ENCODE measurements around the gene PLEKHG4.

PLEKHG4 gene

DNA sequence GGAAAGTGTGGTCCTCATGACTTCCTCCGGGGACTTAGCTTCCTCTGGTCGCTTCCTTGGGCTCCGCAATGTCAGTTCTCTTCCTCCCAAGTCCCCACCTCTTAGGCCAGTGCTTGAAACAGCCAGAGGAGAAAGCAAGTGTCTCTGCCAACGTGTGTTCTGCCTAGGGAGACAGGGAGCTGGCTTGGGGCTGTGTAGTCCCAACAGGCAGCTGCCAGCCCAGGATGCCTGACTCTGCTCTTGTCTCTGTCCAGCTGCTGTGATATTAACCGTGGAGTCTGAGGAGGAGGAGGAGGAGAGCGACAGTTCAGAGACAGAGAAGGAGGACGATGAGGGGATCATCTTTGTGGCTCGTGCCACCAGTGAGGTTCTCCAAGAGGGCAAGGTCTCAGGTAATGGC is 13.5 kb upstream of the PLEKHG4 start:
- no peak for DNase-seq (ENCODE audit: low read depth)
- H3K4me3 ChIP-seq (ENCODE audit: low read depth, low read length): no peak overlapping the region
- TF ChIP-seq, protein P1, sequence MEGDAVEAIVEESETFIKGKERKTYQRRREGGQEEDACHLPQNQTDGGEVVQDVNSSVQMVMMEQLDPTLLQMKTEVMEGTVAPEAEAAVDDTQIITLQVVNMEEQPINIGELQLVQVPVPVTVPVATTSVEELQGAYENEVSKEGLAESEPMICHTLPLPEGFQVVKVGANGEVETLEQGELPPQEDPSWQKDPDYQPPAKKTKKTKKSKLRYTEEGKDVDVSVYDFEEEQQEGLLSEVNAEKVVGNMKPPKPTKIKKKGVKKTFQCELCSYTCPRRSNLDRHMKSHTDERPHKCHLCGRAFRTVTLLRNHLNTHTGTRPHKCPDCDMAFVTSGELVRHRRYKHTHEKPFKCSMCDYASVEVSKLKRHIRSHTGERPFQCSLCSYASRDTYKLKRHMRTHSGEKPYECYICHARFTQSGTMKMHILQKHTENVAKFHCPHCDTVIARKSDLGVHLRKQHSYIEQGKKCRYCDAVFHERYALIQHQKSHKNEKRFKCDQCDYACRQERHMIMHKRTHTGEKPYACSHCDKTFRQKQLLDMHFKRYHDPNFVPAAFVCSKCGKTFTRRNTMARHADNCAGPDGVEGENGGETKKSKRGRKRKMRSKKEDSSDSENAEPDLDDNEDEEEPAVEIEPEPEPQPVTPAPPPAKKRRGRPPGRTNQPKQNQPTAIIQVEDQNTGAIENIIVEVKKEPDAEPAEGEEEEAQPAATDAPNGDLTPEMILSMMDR (IDR thresholded peaks at IDR 0.05; ENCODE audit: control insufficient read depth, extremely low read depth, insufficient read depth): no peak

- no peak overlapping the region for H3K4me3 ChIP-seq (ENCODE audit: low read depth, low read length)
- TF ChIP-seq, protein P1 (IDR thresholded peaks at IDR 0.05; ENCODE audit: control insufficient read depth, extremely low read depth, insufficient read depth): no peak
- DNase-seq (ENCODE audit: low read depth): no peak
Measured at GRCh38 chr16:67268136-67268579, 11.2 kb upstream of the PLEKHG4 start.

DNA sequence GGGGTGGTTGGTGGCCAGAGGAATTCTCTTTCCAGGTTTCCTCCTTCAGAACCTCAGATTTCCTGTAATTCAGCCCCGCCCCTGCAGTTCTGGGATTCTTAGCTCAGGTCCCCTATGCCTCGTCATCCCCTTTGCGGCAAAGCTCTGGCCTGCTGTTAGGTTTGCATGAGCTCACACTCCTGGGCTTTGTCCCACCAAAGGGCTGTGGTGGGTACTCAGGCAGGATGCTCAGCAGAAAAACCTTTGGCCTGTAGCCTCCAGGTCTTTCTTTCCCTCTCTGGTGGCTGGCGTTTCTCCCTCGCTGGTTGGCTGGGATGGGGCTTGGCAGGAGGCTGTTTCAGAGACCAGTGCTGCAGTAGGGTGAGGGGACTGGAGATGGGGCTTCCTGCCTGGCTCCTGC is 9.6 kb upstream of the PLEKHG4 start:
- DNase-seq (ENCODE audit: low read depth): no peak
- TF ChIP-seq, protein P1 (IDR thresholded peaks at IDR 0.05; ENCODE audit: control insufficient read depth, extremely low read depth, insufficient read depth): no peak
- H3K4me3 ChIP-seq (ENCODE audit: low read depth, low read length): no peak overlapping the region

GRCh38 chr16:67270931-67271338 is 8.4 kb upstream of the PLEKHG4 start:
- no peak for DNase-seq (ENCODE audit: low read depth)
- H3K4me3 ChIP-seq (ENCODE audit: low read depth, low read length): no peak overlapping the region
- TF ChIP-seq, protein P1 (IDR thresholded peaks at IDR 0.05; ENCODE audit: control insufficient read depth, extremely low read depth, insufficient read depth): no peak

- H3K4me3 ChIP-seq (ENCODE audit: low read depth, low read length): no peak overlapping the region
- no peak for DNase-seq (ENCODE audit: low read depth)
- TF ChIP-seq, protein P1 (IDR thresholded peaks at IDR 0.05; ENCODE audit: control insufficient read depth, extremely low read depth, insufficient read depth): no peak
Measured at GRCh38 chr16:67271446-67271845, 7.9 kb upstream of the PLEKHG4 start.

DNA sequence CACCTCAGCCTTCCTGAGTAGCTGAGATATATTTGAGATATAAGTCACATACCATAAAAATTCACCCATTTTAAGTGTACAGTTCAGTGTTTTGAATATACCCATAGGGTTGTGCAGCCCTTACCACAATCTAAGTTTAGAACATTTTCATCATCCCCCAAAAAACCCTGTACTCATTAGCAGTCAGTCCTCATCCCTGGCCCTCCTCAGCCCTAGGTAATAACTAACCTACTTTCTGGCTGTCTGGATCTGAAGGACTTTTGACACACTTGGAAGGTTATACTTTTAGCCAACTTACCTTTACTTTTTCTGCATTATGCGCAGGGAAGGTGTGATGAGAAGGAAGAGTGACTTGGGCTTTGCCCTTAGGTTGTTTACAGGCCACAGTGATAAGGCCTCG is 4.0 kb upstream of the PLEKHG4 start:
- TF ChIP-seq, protein P1 (IDR thresholded peaks at IDR 0.05; ENCODE audit: control insufficient read depth, extremely low read depth, insufficient read depth): no peak
- no peak for DNase-seq (ENCODE audit: low read depth)
- H3K4me3 ChIP-seq (ENCODE audit: low read depth, low read length): no peak overlapping the region

GRCh38 chr16:67277294-67277998 is 1.9 kb upstream of the PLEKHG4 start:
- H3K4me3 ChIP-seq (ENCODE audit: low read depth, low read length): no peak overlapping the region
- DNase-seq (ENCODE audit: low read depth): no peak
- TF ChIP-seq, protein P1 (IDR thresholded peaks at IDR 0.05; ENCODE audit: control insufficient read depth, extremely low read depth, insufficient read depth): no peak
